Suprapubic skin (tissue), 4 donors: ENCODE measurements around the gene KCNE5.

Experiments used
- CTCF ChIP-seq, 2 donors: fragments of 200-600 bp in 1 of 2; fragments of 450-650 bp in 1 of 2; sonication (generic) in 1 of 2; IDR thresholded peaks; one replicate each; pipeline ENCODE4 v1.5.1; 2016 to 2019; ENCODE audit warnings: antibody characterized with exemption in 2 of 2, mild to moderate bottlenecking in 1 of 2, moderate library complexity in 1 of 2
- POLR2A ChIP-seq, 2 donors: fragments of 450-650 bp; IDR thresholded peaks; one replicate each; pipeline ENCODE4 v1.6.1; 2017; ENCODE audit warnings: antibody characterized with exemption in 2 of 2, mild to moderate bottlenecking in 2 of 2, moderate library complexity in 2 of 2
- POLR2AphosphoS5 ChIP-seq, 3 donors: sonication (generic); formaldehyde crosslinking; IDR thresholded peaks; one replicate each; pipeline ENCODE4 v1.6.1; 2017; ENCODE audit warnings: antibody characterized with exemption in 3 of 3

- TF ChIP-seq CTCF (IDR thresholded peaks at IDR 0.05), result no peak
- TF ChIP-seq POLR2A (IDR thresholded peaks at IDR 0.05), result no peak
- no peak for TF ChIP-seq POLR2AphosphoS5 (IDR thresholded peaks at IDR 0.05)
Observed at GRCh38 chrX:109626637-109627036, 1.7 kb upstream of the KCNE5 start.
